Activated CD8-positive, alpha-beta T cell treated with anti-CD3 and anti-CD28 coated beads, Interleukin-2, amount 10 ng/mL, durations not matched to agents 7 days and 5 days (primary cell): ENCODE measurements around the gene PLXNC1. TPM values are rescaled to one million over a fixed set of nuclear protein-coding genes. Genes with fewer than 3 reads are reported as not detected.
A peak's percentile ranks its signal among the peaks of the same experiment; 100 is the strongest.

Source experiments
- ATAC-seq: fragments of 150-1000 bp; cut with Tn5 transposase; one replicate; pipeline ENCODE4 v1.10.0; 2021; ENCODE audit warnings: moderate library complexity
- CTCF ChIA-PET: fragments of 350-600 bp; sonication (Branson Sonifier 250); formaldehyde crosslinking; loops from one replicate; lab custom pipeline; 2021; ENCODE audit warnings: antibody characterized with exemption; lab: Charles Lee
- POLR2A ChIA-PET: fragments of 350-600 bp; sonication (Branson Sonifier 250); formaldehyde crosslinking; loops from one replicate; lab custom pipeline; 2021; ENCODE audit warnings: antibody characterized with exemption; lab: Charles Lee
- DNase-seq: peaks from one replicate; pipeline ENCODE4 v3.0.0-alpha.2; 2020
- H3K27ac Mint-ChIP-seq: one replicate; pipeline ENCODE4 v1.8.0; 2021; ENCODE audit warnings: mild to moderate bottlenecking, mixed read lengths
- H3K27me3 Mint-ChIP-seq: one replicate; pipeline ENCODE4 v1.8.0; 2021; ENCODE audit warnings: low read depth, mixed read lengths
- H3K36me3 Mint-ChIP-seq: one replicate; pipeline ENCODE4 v1.8.0; 2021; ENCODE audit warnings: low read depth, mixed read lengths
- H3K4me1 Mint-ChIP-seq: one replicate; pipeline ENCODE4 v1.8.0; 2021; ENCODE audit warnings: low read depth, mixed read lengths
- H3K4me3 Mint-ChIP-seq: one replicate; pipeline ENCODE4 v1.8.0; 2021; ENCODE audit warnings: mild to moderate bottlenecking, mixed read lengths
- H3K9me3 Mint-ChIP-seq: one replicate; pipeline ENCODE4 v1.8.0; 2022; ENCODE audit warnings: mixed read lengths; ENCODE audit not compliant: insufficient read depth
- total RNA-seq, 2 experiments: library from RNA; stranded (reverse); gene quantifications; one replicate each; pipeline ENCODE4 v1.2.3, GENCODE V29; 2021

The PLXNC1 gene
- total RNA-seq, 2 experiments from 2014 or later: 43.8 to 45.6 TPM

DNA sequence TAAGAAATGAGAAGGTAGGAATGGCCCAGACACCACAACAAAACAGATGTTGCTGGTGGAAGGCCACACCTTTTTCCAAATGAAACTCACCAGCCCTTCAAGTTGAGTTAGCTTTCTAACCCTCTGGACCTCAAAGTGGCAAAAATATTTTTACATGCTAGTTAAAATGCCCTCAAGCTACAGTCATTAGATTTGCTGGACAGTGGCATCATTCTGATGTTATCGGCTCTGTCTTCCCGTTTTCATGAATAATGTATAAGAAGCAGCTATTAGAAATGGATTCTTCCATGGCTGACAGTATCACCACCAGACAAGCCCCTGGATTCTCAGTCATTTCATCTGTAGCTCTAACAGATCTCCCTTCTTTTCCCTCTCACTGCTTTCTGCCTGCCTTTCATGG lies 37.1 kb upstream of the PLXNC1 start:
- POLR2A ChIA-PET: interaction anchor here (0.9 kb wide), 1 partner anchor 9 kb away, joined by 3 read pairs; no protein-coding TSS in a partner anchor

DNA sequence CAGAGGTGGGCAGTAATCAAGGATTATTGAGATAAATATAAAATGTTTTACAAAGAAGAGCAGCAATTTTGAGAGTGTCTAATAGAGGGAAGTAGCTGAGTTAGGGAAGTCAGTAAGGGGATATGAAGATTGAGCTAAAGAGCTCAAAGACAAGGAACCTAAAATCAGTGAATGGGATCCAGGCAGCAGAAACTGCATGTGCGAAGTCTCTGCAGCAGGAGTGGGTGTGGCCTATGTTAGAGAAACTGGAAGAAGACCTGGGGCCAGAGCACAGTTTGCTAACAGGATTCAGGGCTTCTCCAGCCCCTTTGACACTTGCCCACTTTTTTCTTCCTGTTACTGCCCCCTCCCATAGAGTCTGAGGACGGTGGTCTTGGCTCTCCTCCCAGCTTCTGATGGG lies 36.3 kb upstream of the PLXNC1 start:
- H3K9me3 Mint-ChIP-seq: no peaks in the 10 kb centered on the region
- H3K4me1 Mint-ChIP-seq: peaks cover 5% of the 10 kb centered on the region
- H3K27me3 Mint-ChIP-seq: no peaks in the 10 kb centered on the region
- no peaks in the 10 kb centered on the region for H3K36me3 Mint-ChIP-seq
- no peak for DNase-seq
- ChIA-PET CTCF (interaction anchor here (1.0 to 3.3 kb wide), 3 partner anchors 10 to 610 kb away, joined by 3 to 36 read pairs (median 4); no protein-coding TSS in a partner anchor), POLR2A (no interaction called here)
- no peak overlapping the region for H3K4me3 Mint-ChIP-seq
- ATAC-seq: no peak
- H3K27ac Mint-ChIP-seq: no peak overlapping the region

More for the DNA sequence above, 37.1 kb upstream of the PLXNC1 start:
- Mint-ChIP-seq H3K9me3 (no peaks in the 10 kb centered on the region), H3K4me1 (peaks cover 5% of the 10 kb centered on the region), H3K27me3 (peaks cover under 1% of the 10 kb centered on the region), H3K36me3 (no peaks in the 10 kb centered on the region), H3K27ac (no peak overlapping the region), H3K4me3 (no peak overlapping the region)
- CTCF ChIA-PET: interaction anchor here (1.0 to 3.3 kb wide), 3 partner anchors 9 to 345 kb away, joined by 3 to 36 read pairs (median 3); no protein-coding TSS in a partner anchor
- ATAC-seq: no peak
- no peak for DNase-seq

DNA sequence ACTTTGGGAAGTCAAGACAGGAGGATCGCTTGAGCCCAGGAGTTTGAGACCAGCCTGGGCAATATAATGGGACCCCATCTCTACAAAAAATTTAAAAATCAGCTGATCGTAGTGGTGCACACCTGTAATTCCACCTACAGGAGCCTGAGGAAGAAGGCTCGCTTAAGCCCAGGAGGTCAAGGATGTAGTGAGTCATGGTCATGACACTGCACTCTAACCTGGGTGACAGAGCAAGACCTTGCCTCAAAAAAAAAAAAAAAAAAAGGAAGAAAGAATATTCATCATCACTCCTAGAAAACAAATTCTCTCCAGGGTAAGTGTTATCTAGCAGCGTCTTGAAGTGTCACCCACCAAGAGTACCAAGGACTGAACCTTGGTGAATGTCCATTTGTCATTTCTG lies 34.2 kb upstream of the PLXNC1 start:
- no peaks in the 10 kb centered on the region for H3K36me3 Mint-ChIP-seq
- H3K4me1 Mint-ChIP-seq: peaks cover 2% of the 10 kb centered on the region
- ChIA-PET CTCF (no interaction called here), POLR2A (no interaction called here)
- no peak overlapping the region for H3K27ac Mint-ChIP-seq
- DNase-seq (no peak), ATAC-seq (no peak)
- no peaks in the 10 kb centered on the region for H3K9me3 Mint-ChIP-seq
- H3K27me3 Mint-ChIP-seq: no peaks in the 10 kb centered on the region
- no peak overlapping the region for H3K4me3 Mint-ChIP-seq

DNA sequence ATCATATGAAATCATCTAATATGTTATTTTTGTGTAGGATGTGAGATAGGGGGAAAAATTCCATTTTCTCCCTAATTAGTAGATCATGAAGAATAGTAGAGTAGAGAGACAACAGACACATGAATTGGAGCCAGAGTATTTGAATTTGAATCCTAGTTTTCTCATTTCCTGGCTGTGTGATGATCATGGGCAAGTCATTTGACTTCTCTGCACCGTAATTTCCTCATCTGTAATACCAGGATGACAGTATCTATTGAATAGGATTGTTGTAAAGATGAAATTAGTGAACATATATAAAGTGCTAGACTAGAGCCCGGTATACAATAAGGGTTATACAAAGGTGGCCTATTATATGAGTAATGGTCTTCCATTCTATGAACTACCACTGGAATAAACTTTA lies 32.2 kb upstream of the PLXNC1 start:
- DNase-seq: no peak
- no peak for ATAC-seq
- Mint-ChIP-seq H3K4me3 (no peak overlapping the region), H3K27me3 (no peaks in the 10 kb centered on the region), H3K36me3 (no peaks in the 10 kb centered on the region), H3K4me1 (no peaks in the 10 kb centered on the region), H3K27ac (no peak overlapping the region), H3K9me3 (no peaks in the 10 kb centered on the region)
- CTCF ChIA-PET: interaction anchor here (2.1 kb wide), 1 partner anchor 14 kb away, joined by 10 read pairs; no protein-coding TSS in a partner anchor
- POLR2A ChIA-PET: no interaction called here

GRCh38 chr12:94121886-94122285 lies 26.5 kb upstream of the PLXNC1 start:
- no peak overlapping the region for H3K4me3 Mint-ChIP-seq
- no peaks in the 10 kb centered on the region for H3K9me3 Mint-ChIP-seq
- ChIA-PET CTCF (interaction anchor here (11.0 kb wide), 1 partner anchor 19 kb away, joined by 107 read pairs; no protein-coding TSS in a partner anchor), POLR2A (no interaction called here)
- H3K36me3 Mint-ChIP-seq: peaks cover 12% of the 10 kb centered on the region
- H3K27me3 Mint-ChIP-seq: no peaks in the 10 kb centered on the region
- DNase-seq (no peak), ATAC-seq (no peak)
- H3K4me1 Mint-ChIP-seq: peaks cover 50% of the 10 kb centered on the region
- H3K27ac Mint-ChIP-seq: no peak overlapping the region

- POLR2A ChIA-PET: no interaction called here
These were observed 25.8 kb upstream of the PLXNC1 start for GRCh38 chr12:94122591-94122990.

GRCh38 chr12:94123127-94123526 lies 25.2 kb upstream of the PLXNC1 start:
- CTCF ChIA-PET: interaction anchor here (0.6 to 11.0 kb wide), 3 partner anchors 12 to 700 kb away, joined by 3 to 107 read pairs (median 38); no protein-coding TSS in a partner anchor
- POLR2A ChIA-PET: no interaction called here
- H3K4me1 Mint-ChIP-seq: peaks cover 61% of the 10 kb centered on the region

More at GRCh38 chr12:94122591-94122990, 25.8 kb upstream of the PLXNC1 start:
- peaks cover 14% of the 10 kb centered on the region for H3K36me3 Mint-ChIP-seq
- H3K4me1 Mint-ChIP-seq: peaks cover 57% of the 10 kb centered on the region
- peak overlapping the region; percentile 36 for H3K27ac Mint-ChIP-seq
- ATAC-seq: no peak
- H3K4me3 Mint-ChIP-seq: no peak overlapping the region
- CTCF ChIA-PET: interaction anchor here (11.0 kb wide), 1 partner anchor 20 kb away, joined by 107 read pairs; no protein-coding TSS in a partner anchor
- H3K9me3 Mint-ChIP-seq: no peaks in the 10 kb centered on the region
- H3K27me3 Mint-ChIP-seq: no peaks in the 10 kb centered on the region
- DNase-seq: no peak

DNA sequence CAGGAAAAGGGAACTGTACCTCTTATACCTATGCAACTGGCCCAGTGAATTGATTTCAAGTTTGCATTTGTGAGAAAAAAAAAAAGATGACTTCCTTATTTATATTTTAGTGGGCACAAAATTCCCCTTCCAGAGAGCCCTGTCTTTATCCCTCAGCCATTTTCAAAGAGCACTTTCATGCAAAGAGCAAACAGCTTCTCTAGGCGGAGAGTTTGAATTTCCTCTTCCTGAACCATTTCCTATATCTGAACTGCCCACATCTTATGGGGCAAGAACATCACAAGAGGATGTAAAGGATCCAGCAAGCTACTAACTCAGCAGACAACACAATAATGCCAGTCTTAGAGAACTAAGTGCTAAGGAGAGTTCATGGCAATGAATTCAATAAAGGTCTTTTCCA lies 22.3 kb upstream of the PLXNC1 start:
- POLR2A ChIA-PET: interaction anchor here (2.7 kb wide), 1 partner anchor 8 kb away, joined by 6 read pairs; no protein-coding TSS in a partner anchor
- H3K4me1 Mint-ChIP-seq: peaks cover 65% of the 10 kb centered on the region
- peak; percentile 28 for ATAC-seq
- no peak for DNase-seq
- peaks cover 23% of the 10 kb centered on the region for H3K36me3 Mint-ChIP-seq
- no peaks in the 10 kb centered on the region for H3K9me3 Mint-ChIP-seq
- CTCF ChIA-PET: interaction anchor here (0.8 to 11.0 kb wide), 6 partner anchors 9 to 408 kb away, joined by 3 to 107 read pairs (median 4); no protein-coding TSS in a partner anchor
- H3K4me3 Mint-ChIP-seq: peak overlapping the region; percentile 54
- peaks cover 2% of the 10 kb centered on the region for H3K27me3 Mint-ChIP-seq
- peak overlapping the region; percentile 84 for H3K27ac Mint-ChIP-seq

More at GRCh38 chr12:94123127-94123526, 25.2 kb upstream of the PLXNC1 start:
- no peaks in the 10 kb centered on the region for H3K9me3 Mint-ChIP-seq
- peak overlapping the region; percentile 95 for H3K27ac Mint-ChIP-seq
- no peaks in the 10 kb centered on the region for H3K27me3 Mint-ChIP-seq
- H3K36me3 Mint-ChIP-seq: peaks cover 16% of the 10 kb centered on the region
- H3K4me3 Mint-ChIP-seq: peak overlapping the region; percentile 20
- DNase-seq (no peak), ATAC-seq (no peak)

- no peak overlapping the region for H3K4me3 Mint-ChIP-seq
- ATAC-seq: no peak
- no peak for DNase-seq
- ChIA-PET POLR2A (no interaction called here), CTCF (interaction anchor here (0.6 to 11.0 kb wide), 4 partner anchors 9 to 496 kb away, joined by 3 to 107 read pairs (median 4); no protein-coding TSS in a partner anchor)
- peaks cover 2% of the 10 kb centered on the region for H3K27me3 Mint-ChIP-seq
- peaks cover 25% of the 10 kb centered on the region for H3K36me3 Mint-ChIP-seq
- H3K4me1 Mint-ChIP-seq: peaks cover 56% of the 10 kb centered on the region
- H3K9me3 Mint-ChIP-seq: no peaks in the 10 kb centered on the region
- peak overlapping the region; percentile 1 for H3K27ac Mint-ChIP-seq
These were observed 20.9 kb upstream of the PLXNC1 start for GRCh38 chr12:94127239-94128131.

DNA sequence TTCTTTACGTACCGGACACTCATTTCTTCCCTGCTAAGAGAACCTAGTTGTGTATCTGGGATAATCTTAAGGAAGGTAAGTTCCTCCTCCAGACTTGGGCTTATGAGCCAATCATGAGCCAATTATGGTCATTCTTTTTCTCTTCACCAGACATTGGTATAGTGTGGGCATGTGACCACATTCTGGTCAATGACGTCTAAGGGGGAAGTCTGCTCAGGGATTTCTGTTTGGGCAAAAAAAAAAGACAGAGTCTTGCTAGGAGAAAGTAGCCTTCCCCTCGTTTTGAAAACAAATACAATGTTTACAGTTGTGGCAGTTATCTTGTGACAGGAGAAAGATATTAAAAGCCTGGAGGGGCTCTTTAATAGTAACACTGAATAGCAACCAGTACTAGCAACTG lies 20.1 kb upstream of the PLXNC1 start:
- ATAC-seq (no peak), DNase-seq (no peak)
- Mint-ChIP-seq H3K4me3 (no peak overlapping the region), H3K4me1 (peaks cover 50% of the 10 kb centered on the region), H3K9me3 (no peaks in the 10 kb centered on the region), H3K27me3 (peaks cover 6% of the 10 kb centered on the region), H3K27ac (no peak overlapping the region), H3K36me3 (peaks cover 20% of the 10 kb centered on the region)
- POLR2A ChIA-PET: no interaction called here
- CTCF ChIA-PET: interaction anchor here (0.6 to 1.8 kb wide), 4 partner anchors 23 to 709 kb away, joined by 3 to 15 read pairs (median 4); no protein-coding TSS in a partner anchor

- DNase-seq (peak; percentile 64), ATAC-seq (peak; percentile 93)
- ChIA-PET CTCF (interaction anchor here (0.5 to 3.9 kb wide), 27 partner anchors 9 to 565 kb away, joined by 3 to 38 read pairs (median 4); no protein-coding TSS in a partner anchor), POLR2A (interaction anchor here (1.5 kb wide), 1 partner anchor 9 kb away, joined by 6 read pairs; no protein-coding TSS in a partner anchor)
- Mint-ChIP-seq H3K9me3 (no peaks in the 10 kb centered on the region), H3K4me1 (peaks cover 14% of the 10 kb centered on the region), H3K36me3 (peaks cover 9% of the 10 kb centered on the region), H3K27ac (no peak overlapping the region), H3K4me3 (no peak overlapping the region), H3K27me3 (peaks cover 6% of the 10 kb centered on the region)
These were observed 14.2 kb upstream of the PLXNC1 start for GRCh38 chr12:94133964-94134795.
